ENCODE data around the gene NCKAP5.

The NCKAP5 gene

DNA sequence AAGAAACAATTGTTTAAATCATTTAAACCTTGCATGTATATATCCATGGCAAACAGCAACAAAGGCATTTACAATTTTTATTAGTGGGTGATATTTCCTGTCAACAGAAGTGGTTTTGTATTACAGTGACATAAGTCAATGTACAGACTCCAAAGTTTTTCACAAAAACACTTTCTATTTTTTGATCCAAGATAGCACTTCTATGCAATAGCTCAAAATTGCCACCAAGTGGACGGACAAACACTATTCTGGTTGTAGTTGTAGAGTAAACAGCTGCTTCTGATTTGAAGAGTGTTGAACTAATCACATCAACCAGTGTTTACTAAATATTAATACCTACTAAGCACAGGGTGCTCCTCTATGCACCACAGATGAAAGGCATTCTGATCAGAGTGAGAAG, 421.4 kb downstream of the NCKAP5 start:
- TF ChIP-seq, protein P1, sequence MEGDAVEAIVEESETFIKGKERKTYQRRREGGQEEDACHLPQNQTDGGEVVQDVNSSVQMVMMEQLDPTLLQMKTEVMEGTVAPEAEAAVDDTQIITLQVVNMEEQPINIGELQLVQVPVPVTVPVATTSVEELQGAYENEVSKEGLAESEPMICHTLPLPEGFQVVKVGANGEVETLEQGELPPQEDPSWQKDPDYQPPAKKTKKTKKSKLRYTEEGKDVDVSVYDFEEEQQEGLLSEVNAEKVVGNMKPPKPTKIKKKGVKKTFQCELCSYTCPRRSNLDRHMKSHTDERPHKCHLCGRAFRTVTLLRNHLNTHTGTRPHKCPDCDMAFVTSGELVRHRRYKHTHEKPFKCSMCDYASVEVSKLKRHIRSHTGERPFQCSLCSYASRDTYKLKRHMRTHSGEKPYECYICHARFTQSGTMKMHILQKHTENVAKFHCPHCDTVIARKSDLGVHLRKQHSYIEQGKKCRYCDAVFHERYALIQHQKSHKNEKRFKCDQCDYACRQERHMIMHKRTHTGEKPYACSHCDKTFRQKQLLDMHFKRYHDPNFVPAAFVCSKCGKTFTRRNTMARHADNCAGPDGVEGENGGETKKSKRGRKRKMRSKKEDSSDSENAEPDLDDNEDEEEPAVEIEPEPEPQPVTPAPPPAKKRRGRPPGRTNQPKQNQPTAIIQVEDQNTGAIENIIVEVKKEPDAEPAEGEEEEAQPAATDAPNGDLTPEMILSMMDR (IDR thresholded peaks at IDR 0.05; ENCODE audit: insufficient read depth, low read depth, low read length, missing control alignments): no peak
- no peak overlapping the region for H3K4me3 ChIP-seq (ENCODE audit: low read depth, low read length)
- DNase-seq (ENCODE audit: low read depth): no peak

DNA sequence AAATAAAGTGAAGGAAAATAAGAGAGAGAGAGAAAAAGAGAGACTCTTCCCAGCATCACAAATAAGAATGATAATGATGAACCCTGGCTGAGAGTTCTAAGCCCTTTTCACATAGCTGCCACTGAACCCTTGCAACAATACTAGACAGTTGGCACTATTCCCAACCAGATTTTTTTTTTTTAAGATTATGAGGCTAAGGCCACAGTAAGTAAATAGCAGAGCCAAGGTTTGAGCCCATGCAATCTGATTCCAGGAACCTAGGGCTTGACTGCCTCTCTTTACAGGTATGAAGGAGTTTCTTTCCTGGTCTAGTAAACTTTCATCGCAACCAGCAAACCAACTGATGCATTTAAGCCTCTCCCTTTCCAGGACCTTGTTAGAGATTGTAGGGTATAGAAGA, 424.6 kb downstream of the NCKAP5 start:
- TF ChIP-seq, protein P1 (IDR thresholded peaks at IDR 0.05; ENCODE audit: insufficient read depth, low read depth, low read length, missing control alignments): no peak
- H3K4me3 ChIP-seq (ENCODE audit: low read depth, low read length): no peak overlapping the region
- no peak for DNase-seq (ENCODE audit: low read depth)

DNA sequence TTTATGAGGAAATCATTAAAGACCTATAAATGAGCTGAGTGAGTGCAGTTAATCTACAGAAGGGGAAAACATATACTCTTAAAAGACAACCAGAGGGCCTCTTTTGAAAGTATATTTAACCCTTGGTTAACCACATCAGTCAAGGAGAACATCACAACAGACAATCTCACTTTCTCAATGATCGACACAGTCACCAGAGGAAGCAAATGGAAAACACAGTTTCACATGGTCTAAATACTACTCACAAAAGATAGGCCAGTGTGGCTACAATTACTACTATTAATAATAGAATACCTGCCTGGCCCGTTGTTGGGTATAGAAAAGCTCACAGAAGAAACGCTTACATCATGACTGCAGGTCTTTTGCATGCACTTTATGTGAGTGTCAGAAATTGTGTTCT, 426.2 kb downstream of the NCKAP5 start:
- TF ChIP-seq, protein P1 (IDR thresholded peaks at IDR 0.05; ENCODE audit: insufficient read depth, low read depth, low read length, missing control alignments): no peak
- H3K4me3 ChIP-seq (ENCODE audit: low read depth, low read length): no peak overlapping the region
- peak; percentile 0 for DNase-seq (ENCODE audit: low read depth)

DNA sequence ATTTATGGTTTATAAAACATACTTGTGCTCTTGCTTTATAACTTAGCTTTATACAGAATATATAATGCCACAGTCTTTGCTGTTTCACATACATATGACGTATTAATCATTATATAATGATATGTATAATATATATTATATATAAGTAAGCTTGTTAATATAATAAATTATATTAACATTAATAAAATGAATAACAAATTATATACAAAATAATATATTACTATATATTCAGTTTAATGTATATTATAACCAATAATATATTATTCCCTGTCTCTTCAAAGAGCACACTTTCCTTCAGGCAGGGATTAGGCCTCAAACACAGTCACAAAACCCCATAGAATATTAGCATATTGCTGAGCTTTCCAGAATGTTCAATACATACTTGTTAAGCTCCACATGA, 427.6 kb downstream of the NCKAP5 start:
- TF ChIP-seq, protein P1 (IDR thresholded peaks at IDR 0.05; ENCODE audit: insufficient read depth, low read depth, low read length, missing control alignments): no peak
- H3K4me3 ChIP-seq (ENCODE audit: low read depth, low read length): no peak overlapping the region

DNA sequence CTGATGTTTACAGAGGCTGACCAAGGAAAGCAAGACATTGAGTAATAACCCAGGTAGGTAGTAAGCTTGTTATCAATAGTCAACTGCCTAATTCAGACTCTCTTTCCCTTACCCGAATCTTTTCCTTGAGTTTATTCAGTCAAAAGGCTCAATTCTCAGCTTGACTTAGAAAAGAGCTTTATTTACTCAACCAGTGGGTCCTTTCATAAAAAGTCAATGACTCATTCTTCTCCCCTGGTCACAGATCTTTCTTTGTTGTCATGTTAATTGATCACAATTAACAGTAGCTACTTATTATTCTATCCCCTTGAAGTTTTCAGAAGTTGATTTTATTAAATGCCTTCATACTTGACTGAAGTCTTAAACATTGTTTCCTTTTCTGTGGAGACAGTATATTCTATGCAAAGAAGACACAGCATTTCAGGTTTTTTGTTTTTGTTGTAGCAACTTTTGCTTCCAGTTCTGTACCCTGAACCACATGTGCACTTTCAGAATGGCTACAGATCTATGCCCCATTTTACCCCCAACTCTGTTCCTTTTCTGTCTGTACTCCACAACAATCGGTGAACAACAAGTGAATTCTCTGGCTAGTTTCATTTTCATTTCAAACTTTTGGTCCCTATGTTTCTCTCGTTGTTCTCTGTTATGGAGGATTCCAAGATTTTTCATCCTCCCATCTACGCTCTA, 428.3 kb downstream of the NCKAP5 start:
- TF ChIP-seq, protein P1 (IDR thresholded peaks at IDR 0.05; ENCODE audit: insufficient read depth, low read depth, low read length, missing control alignments): no peak
- no peak overlapping the region for H3K4me3 ChIP-seq (ENCODE audit: low read depth, low read length)
- DNase-seq (ENCODE audit: low read depth): peak; percentile 1

More for the DNA sequence above, 427.6 kb downstream of the NCKAP5 start:
- no peak for DNase-seq (ENCODE audit: low read depth)

DNA sequence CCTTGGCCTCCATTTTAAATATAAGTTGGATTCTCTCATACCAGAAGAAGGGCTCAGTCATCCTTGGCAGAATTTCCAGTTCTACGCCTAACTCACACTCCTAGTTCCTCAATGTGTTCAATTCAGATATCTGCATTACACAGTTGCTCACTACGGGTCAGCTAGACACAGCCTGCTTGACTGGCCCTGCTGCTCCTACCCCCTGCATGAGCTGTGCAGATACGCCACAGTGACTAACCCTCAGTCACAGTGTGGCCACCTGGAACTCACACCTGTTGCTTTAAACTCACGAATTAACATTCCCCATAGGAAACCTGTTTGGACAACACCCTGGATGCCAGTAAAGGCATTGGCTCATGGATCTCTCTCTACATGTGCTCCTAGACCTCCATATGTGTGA, 429.6 kb downstream of the NCKAP5 start:
- TF ChIP-seq, protein P1 (IDR thresholded peaks at IDR 0.05; ENCODE audit: insufficient read depth, low read depth, low read length, missing control alignments): no peak
- DNase-seq (ENCODE audit: low read depth): no peak
- H3K4me3 ChIP-seq (ENCODE audit: low read depth, low read length): no peak overlapping the region

Measured in GM12865 (cell line).